ENCODE results near the gene IFT74.

IFT74 gene

GRCh38 chr9:26955921-26956859, at the start of gene IFT74:
Gene IFT74, plus strand, starts transcription at chr9:26956412. Its CDS starts 5,556 bp downstream, at chr9:26961968.
- Histone ChIP-seq H3K9me3 (ENCODE audit: control insufficient read depth, low read length) (no peaks in the 10 kb centered on the region), H3K36me3 (ENCODE audit: control insufficient read depth, insufficient read depth, low read length, severe bottlenecking) (no peaks in the 10 kb centered on the region), H3K4me1 (ENCODE audit: control insufficient read depth, insufficient read depth, low read length) (peaks cover 14% of the 10 kb centered on the region), H3K27me3 (replicated peaks; ENCODE audit: control insufficient read depth, insufficient read depth, low read length) (no peaks in the 10 kb centered on the region), H3K9ac (ENCODE audit: low read length) (peak within 1 kb of the TSS; percentile 95), H3K4me3 (ENCODE audit: low read length) (peak within 1 kb of the TSS; percentile 94)
- peak; percentile 100 for DNase-seq (ENCODE audit: low read depth)

- H3K9ac ChIP-seq (ENCODE audit: low read length), result no peak overlapping the region
- DNase-seq (ENCODE audit: low read depth), result no peak
- H3K4me1 ChIP-seq (ENCODE audit: control insufficient read depth, insufficient read depth, low read length), result no peaks in the 10 kb centered on the region
- no peaks in the 10 kb centered on the region for H3K27me3 ChIP-seq (replicated peaks; ENCODE audit: control insufficient read depth, insufficient read depth, low read length)
- H3K36me3 ChIP-seq (ENCODE audit: control insufficient read depth, insufficient read depth, low read length, severe bottlenecking), result peaks cover 74% of the 10 kb centered on the region
- H3K4me3 ChIP-seq (ENCODE audit: low read length), result no peak overlapping the region
- no peaks in the 10 kb centered on the region for H3K9me3 ChIP-seq (ENCODE audit: control insufficient read depth, low read length)
Observed at GRCh38 chr9:26913138-26913668, 43.0 kb upstream of the IFT74 start.

GRCh38 chr9:26919698-26920097, 36.5 kb upstream of the IFT74 start:
- Histone ChIP-seq H3K36me3 (ENCODE audit: control insufficient read depth, insufficient read depth, low read length, severe bottlenecking) (peaks cover 96% of the 10 kb centered on the region), H3K9me3 (ENCODE audit: control insufficient read depth, low read length) (no peaks in the 10 kb centered on the region), H3K4me1 (ENCODE audit: control insufficient read depth, insufficient read depth, low read length) (no peaks in the 10 kb centered on the region), H3K27me3 (replicated peaks; ENCODE audit: control insufficient read depth, insufficient read depth, low read length) (no peaks in the 10 kb centered on the region), H3K4me3 (ENCODE audit: low read length) (no peak overlapping the region), H3K9ac (ENCODE audit: low read length) (no peak overlapping the region)
- no peak for DNase-seq (ENCODE audit: low read depth)

DNA sequence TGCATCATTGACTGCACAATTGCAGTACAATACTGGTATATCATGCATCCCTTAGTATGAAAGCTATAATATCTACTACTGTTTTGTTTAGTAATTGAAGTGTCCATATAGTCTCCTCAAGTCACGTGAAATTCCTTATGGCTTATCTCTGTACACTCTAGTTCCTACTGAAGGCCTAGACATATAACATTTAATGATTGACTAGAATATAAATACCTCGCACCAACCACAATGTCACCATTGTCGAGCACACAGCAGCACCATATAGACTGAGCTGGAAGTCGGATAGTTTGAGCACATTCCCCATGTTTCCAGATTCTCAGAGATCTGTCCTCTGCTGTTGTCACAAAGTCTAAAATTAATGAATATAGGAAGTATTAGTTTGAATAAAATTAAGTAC, 30.6 kb upstream of the IFT74 start:
- Histone ChIP-seq H3K27me3 (replicated peaks; ENCODE audit: control insufficient read depth, insufficient read depth, low read length) (no peaks in the 10 kb centered on the region), H3K4me3 (ENCODE audit: low read length) (no peak overlapping the region), H3K9ac (ENCODE audit: low read length) (no peak overlapping the region), H3K4me1 (ENCODE audit: control insufficient read depth, insufficient read depth, low read length) (no peaks in the 10 kb centered on the region), H3K36me3 (ENCODE audit: control insufficient read depth, insufficient read depth, low read length, severe bottlenecking) (peaks cover 75% of the 10 kb centered on the region), H3K9me3 (ENCODE audit: control insufficient read depth, low read length) (no peaks in the 10 kb centered on the region)
- DNase-seq (ENCODE audit: low read depth), result no peak

GRCh38 chr9:26928902-26929495, 27.2 kb upstream of the IFT74 start:
- no peak overlapping the region for H3K9ac ChIP-seq (ENCODE audit: low read length)
- DNase-seq (ENCODE audit: low read depth), result no peak

GRCh38 chr9:26935847-26936246, 20.4 kb upstream of the IFT74 start:
- H3K36me3 ChIP-seq (ENCODE audit: control insufficient read depth, insufficient read depth, low read length, severe bottlenecking), result no peaks in the 10 kb centered on the region
- H3K4me3 ChIP-seq (ENCODE audit: low read length), result no peak overlapping the region
- no peak overlapping the region for H3K9ac ChIP-seq (ENCODE audit: low read length)
- H3K27me3 ChIP-seq (replicated peaks; ENCODE audit: control insufficient read depth, insufficient read depth, low read length), result no peaks in the 10 kb centered on the region
- peaks cover 11% of the 10 kb centered on the region for H3K4me1 ChIP-seq (ENCODE audit: control insufficient read depth, insufficient read depth, low read length)
- no peak for DNase-seq (ENCODE audit: low read depth)
- H3K9me3 ChIP-seq (ENCODE audit: control insufficient read depth, low read length), result peaks cover 11% of the 10 kb centered on the region

More at GRCh38 chr9:26928902-26929495, 27.2 kb upstream of the IFT74 start:
- H3K9me3 ChIP-seq (ENCODE audit: control insufficient read depth, low read length), result no peaks in the 10 kb centered on the region
- H3K4me1 ChIP-seq (ENCODE audit: control insufficient read depth, insufficient read depth, low read length), result no peaks in the 10 kb centered on the region
- H3K27me3 ChIP-seq (replicated peaks; ENCODE audit: control insufficient read depth, insufficient read depth, low read length), result no peaks in the 10 kb centered on the region
- peaks cover 42% of the 10 kb centered on the region for H3K36me3 ChIP-seq (ENCODE audit: control insufficient read depth, insufficient read depth, low read length, severe bottlenecking)
- H3K4me3 ChIP-seq (ENCODE audit: low read length), result no peak overlapping the region

GRCh38 chr9:26937816-26938371, 18.3 kb upstream of the IFT74 start:
- Histone ChIP-seq H3K4me1 (ENCODE audit: control insufficient read depth, insufficient read depth, low read length) (peaks cover 11% of the 10 kb centered on the region), H3K9ac (ENCODE audit: low read length) (no peak overlapping the region), H3K27me3 (replicated peaks; ENCODE audit: control insufficient read depth, insufficient read depth, low read length) (no peaks in the 10 kb centered on the region), H3K36me3 (ENCODE audit: control insufficient read depth, insufficient read depth, low read length, severe bottlenecking) (no peaks in the 10 kb centered on the region), H3K9me3 (ENCODE audit: control insufficient read depth, low read length) (peaks cover 11% of the 10 kb centered on the region), H3K4me3 (ENCODE audit: low read length) (no peak overlapping the region)
- no peak for DNase-seq (ENCODE audit: low read depth)

DNA sequence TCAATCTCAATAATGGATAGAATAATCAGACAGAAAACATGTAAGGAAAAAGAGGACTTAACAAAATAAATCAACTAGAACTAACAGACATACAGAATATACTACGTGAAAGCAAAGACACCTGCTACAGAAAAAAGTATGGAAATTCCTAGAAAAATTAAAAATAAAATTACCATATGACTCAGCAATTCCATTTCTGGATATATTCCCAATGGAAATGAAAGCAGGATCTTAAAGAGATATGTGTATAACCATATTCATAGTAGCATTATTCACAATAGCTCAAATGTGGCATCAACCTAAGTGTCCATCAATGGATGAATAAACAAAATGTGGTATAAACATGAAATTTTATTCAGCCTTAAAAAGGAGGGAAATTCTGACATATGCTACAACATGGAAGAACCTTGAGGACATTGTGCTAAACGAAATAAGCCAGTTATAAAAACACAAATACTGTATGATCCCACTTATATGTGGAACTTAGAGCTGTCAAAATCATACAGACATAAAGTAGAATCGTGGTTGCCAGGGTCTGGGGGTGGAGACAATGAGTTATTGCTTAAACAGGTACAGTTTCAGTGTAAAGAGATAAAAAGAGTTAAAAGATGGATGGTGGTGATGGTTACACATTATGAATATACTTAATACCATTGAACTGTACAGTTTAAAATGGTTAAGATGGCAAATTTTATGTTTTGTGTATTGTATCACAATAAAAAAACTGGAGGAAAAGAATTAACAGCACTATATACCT, 16.1 kb upstream of the IFT74 start:
- no peak overlapping the region for H3K9ac ChIP-seq (ENCODE audit: low read length)
- peaks cover 11% of the 10 kb centered on the region for H3K9me3 ChIP-seq (ENCODE audit: control insufficient read depth, low read length)
- H3K27me3 ChIP-seq (replicated peaks; ENCODE audit: control insufficient read depth, insufficient read depth, low read length), result no peaks in the 10 kb centered on the region
- peaks cover 17% of the 10 kb centered on the region for H3K4me1 ChIP-seq (ENCODE audit: control insufficient read depth, insufficient read depth, low read length)
- H3K4me3 ChIP-seq (ENCODE audit: low read length), result no peak overlapping the region
- H3K36me3 ChIP-seq (ENCODE audit: control insufficient read depth, insufficient read depth, low read length, severe bottlenecking), result no peaks in the 10 kb centered on the region
- DNase-seq (ENCODE audit: low read depth), result peak; percentile 17

- no peak overlapping the region for H3K9ac ChIP-seq (ENCODE audit: low read length)
- no peak for DNase-seq (ENCODE audit: low read depth)
- no peak overlapping the region for H3K4me3 ChIP-seq (ENCODE audit: low read length)
- H3K9me3 ChIP-seq (ENCODE audit: control insufficient read depth, low read length), result peaks cover 11% of the 10 kb centered on the region
- H3K36me3 ChIP-seq (ENCODE audit: control insufficient read depth, insufficient read depth, low read length, severe bottlenecking), result no peaks in the 10 kb centered on the region
- H3K27me3 ChIP-seq (replicated peaks; ENCODE audit: control insufficient read depth, insufficient read depth, low read length), result no peaks in the 10 kb centered on the region
- H3K4me1 ChIP-seq (ENCODE audit: control insufficient read depth, insufficient read depth, low read length), result peaks cover 24% of the 10 kb centered on the region
Observed at GRCh38 chr9:26940779-26941178, 15.4 kb upstream of the IFT74 start.

- DNase-seq (ENCODE audit: low read depth), result peak; percentile 18
- H3K9me3 ChIP-seq (ENCODE audit: control insufficient read depth, low read length), result no peaks in the 10 kb centered on the region
- H3K36me3 ChIP-seq (ENCODE audit: control insufficient read depth, insufficient read depth, low read length, severe bottlenecking), result no peaks in the 10 kb centered on the region
- peaks cover 22% of the 10 kb centered on the region for H3K4me1 ChIP-seq (ENCODE audit: control insufficient read depth, insufficient read depth, low read length)
- H3K4me3 ChIP-seq (ENCODE audit: low read length), result peak overlapping the region; percentile 94
- peak overlapping the region; percentile 98 for H3K9ac ChIP-seq (ENCODE audit: low read length)
- no peaks in the 10 kb centered on the region for H3K27me3 ChIP-seq (replicated peaks; ENCODE audit: control insufficient read depth, insufficient read depth, low read length)
Observed at GRCh38 chr9:26945591-26945990, 10.6 kb upstream of the IFT74 start.

Data from adipocyte (in vitro differentiated cells).